Activated T-helper 9 cell treated with anti-CD3 and anti-CD28 coated beads, Interleukin-2, amount 50 U/mL, for 16 hours (primary cell): Measurements from ENCODE around the gene RGL1.

Experiments
- DNase-seq: peaks from one replicate; pipeline ENCODE4 v3.0.0-alpha.2; 2020; ENCODE audit warnings: low read depth

Gene RGL1

GRCh38 chr1:183821889-183822611 is 17.1 kb downstream of the RGL1 start:
- no peak for DNase-seq

- DNase-seq: no peak
Measured at GRCh38 chr1:183824291-183824690, 19.4 kb downstream of the RGL1 start.

GRCh38 chr1:183827801-183828200 is 22.9 kb downstream of the RGL1 start:
- DNase-seq: no peak

GRCh38 chr1:183830389-183830788 is 25.5 kb downstream of the RGL1 start:
- DNase-seq: no peak

- DNase-seq: no peak
Measured at GRCh38 chr1:183831311-183831710, 26.4 kb downstream of the RGL1 start.

- DNase-seq: no peak
Measured at GRCh38 chr1:183832459-183832858, 27.5 kb downstream of the RGL1 start.

GRCh38 chr1:183834568-183834967 is 29.6 kb downstream of the RGL1 start:
- no peak for DNase-seq

GRCh38 chr1:183836598-183836997 is 31.7 kb downstream of the RGL1 start:
- no peak for DNase-seq

GRCh38 chr1:183837062-183837461 is 32.1 kb downstream of the RGL1 start:
- DNase-seq: no peak

- DNase-seq: no peak
Measured at GRCh38 chr1:183838221-183838620, 33.3 kb downstream of the RGL1 start.

GRCh38 chr1:183840140-183840539 is 35.2 kb downstream of the RGL1 start:
- DNase-seq: no peak

- no peak for DNase-seq
Measured at GRCh38 chr1:183841550-183841949, 36.6 kb downstream of the RGL1 start.

- no peak for DNase-seq
Measured at GRCh38 chr1:183841950-183842794, 37.3 kb downstream of the RGL1 start.

GRCh38 chr1:183842795-183843144 is 37.9 kb downstream of the RGL1 start:
- no peak for DNase-seq

GRCh38 chr1:183844806-183845205 is 39.9 kb downstream of the RGL1 start:
- no peak for DNase-seq

- DNase-seq: no peak
Measured at GRCh38 chr1:183845681-183846080, 40.8 kb downstream of the RGL1 start.

- DNase-seq: no peak
Measured at GRCh38 chr1:183847641-183848040, 42.7 kb downstream of the RGL1 start.

GRCh38 chr1:183850852-183851251 is 45.9 kb downstream of the RGL1 start:
- no peak for DNase-seq

GRCh38 chr1:183859119-183859518 is 54.2 kb downstream of the RGL1 start:
- DNase-seq: no peak

- DNase-seq: no peak
Measured at GRCh38 chr1:183859831-183860230, 54.9 kb downstream of the RGL1 start.

- no peak for DNase-seq
Measured at GRCh38 chr1:183862967-183863366, 58.0 kb downstream of the RGL1 start.

- DNase-seq: no peak
Measured at GRCh38 chr1:183863852-183864251, 58.9 kb downstream of the RGL1 start.

- DNase-seq: no peak
Measured at GRCh38 chr1:183864611-183865010, 59.7 kb downstream of the RGL1 start.

GRCh38 chr1:183869230-183869629 is 64.3 kb downstream of the RGL1 start:
- DNase-seq: no peak
